Upper lobe of left lung (tissue), 6 donors: ENCODE results near the gene PEX14. TPM values are rescaled to one million over a fixed set of nuclear protein-coding genes. Genes with fewer than 3 reads are reported as not detected.

Experiments used
- ATAC-seq, 2 donors: fragments of 200-7000 bp; cut with Tn5 transposase; one replicate each; pipeline ENCODE4 v1.9.1; 2022; ENCODE audit warnings: mild to moderate bottlenecking in 2 of 2, moderate library complexity in 2 of 2; ENCODE audit not compliant: low FRiP score in 2 of 2
- DNase-seq, 2 donors: peaks; one replicate each; pipeline ENCODE4 v3.0.0-alpha.2; 2019 to 2020
- H3K27ac ChIP-seq, 4 donors: fragments of 200-600 bp; sonication (generic); one replicate each; pipeline ENCODE4 v1.5.1; 2016 to 2019
- H3K27me3 ChIP-seq, 4 donors: fragments of 200-600 bp; sonication (generic); one replicate each; pipeline ENCODE4 v1.5.1; 2017 to 2019
- H3K36me3 ChIP-seq, 4 donors: fragments of 200-600 bp; sonication (generic); one replicate each; pipeline ENCODE4 v1.5.1; 2016 to 2019
- H3K4me1 ChIP-seq, 4 donors: fragments of 200-600 bp; sonication (generic); one replicate each; pipeline ENCODE4 v1.5.1; 2018 to 2019
- H3K4me3 ChIP-seq, 4 donors: fragments of 200-600 bp; sonication (generic); one replicate each; pipeline ENCODE4 v1.5.1; 2017 to 2019; ENCODE audit warnings: mild to moderate bottlenecking in 2 of 4, moderate library complexity in 1 of 4
- H3K9me3 ChIP-seq, 4 donors: fragments of 200-600 bp; sonication (generic); one replicate each; pipeline ENCODE4 v1.5.1; 2018 to 2019
- EP300 ChIP-seq, 4 donors: sonication (generic); formaldehyde crosslinking; IDR thresholded peaks; one replicate each; pipeline ENCODE4 v1.5.1; 2017; ENCODE audit warnings: antibody characterized with exemption in 4 of 4, control low read depth in 2 of 4
- POLR2A ChIP-seq, 4 donors: fragments of 450-650 bp; IDR thresholded peaks; one replicate each; pipeline ENCODE4 v1.5.1; 2016 to 2017; ENCODE audit warnings: antibody characterized with exemption in 4 of 4, mild to moderate bottlenecking in 2 of 4
- POLR2AphosphoS5 ChIP-seq, 2 donors: sonication (generic); formaldehyde crosslinking; IDR thresholded peaks; one replicate each; pipeline ENCODE4 v1.5.1; 2017; ENCODE audit warnings: antibody characterized with exemption in 2 of 2
- WGBS, 2 donors: methylation state at CpG; one replicate each; pipeline ENCODE4 v1.1.5; 2017 to 2018; 5-methylcytosine and 5-hydroxymethylcytosine counted together
- total RNA-seq, 6 donors: library from RNA; depleted of rRNA in 4 of 6; stranded (reverse); fragments of >200 nt in 4 of 6; gene quantifications; one replicate each; pipeline versions ENCODE4 v1.1.0 to v1.2.1, GENCODE V29; 2016 to 2021
- TF ChIP-seq, protein P1 (sequence below), 6 experiments: fragments of 450-650 bp in 4 of 6; fragments of 200-600 bp in 2 of 6; sonication (generic) in 2 of 6; IDR thresholded peaks; one replicate each; pipeline ENCODE4 v1.5.1; 2016 to 2019; ENCODE audit warnings: antibody characterized with exemption in 6 of 6
- donor health status: DM: no; HTN: no; CAD: no; lungs with moderate emphysema.
- donor health status: DM: no; HTN: yes; CAD: no; lungs with severe emphysema.

The PEX14 gene
- total RNA-seq, 6 donors from 2014 or later: 21.2 to 43.0 (median 29.9) TPM

DNA sequence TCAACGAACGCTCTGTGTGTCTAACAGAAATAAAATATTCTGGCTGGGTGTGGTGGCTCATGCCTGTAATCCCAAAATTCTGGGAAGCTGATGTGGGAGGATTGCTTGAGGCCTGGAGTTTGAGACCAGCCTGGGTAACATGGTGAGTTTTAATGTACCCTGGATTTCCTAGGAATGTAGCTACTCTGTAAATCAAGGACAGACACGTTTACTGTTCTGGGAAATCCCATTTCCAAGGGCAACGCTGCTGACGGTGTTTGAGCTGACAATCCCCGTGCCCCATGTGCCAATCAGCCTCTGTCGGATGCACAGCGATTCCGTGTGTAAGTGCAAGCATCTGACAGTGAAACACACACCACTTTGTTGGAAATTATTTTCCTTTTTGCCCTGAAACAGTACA, 16.9 kb upstream of the PEX14 start:
- Histone ChIP-seq H3K4me3 (peak overlapping the region in 1 of 4 donors; percentile 15), H3K4me1 (peaks cover 0 to 16% (median 10%) of the 10 kb centered on the region in 4 donors), H3K27ac (peak overlapping the region in 3 of 4 donors; percentile 34 to 67 (median 43)), H3K9me3 (no peaks in the 10 kb centered on the region), H3K27me3 (no peaks in the 10 kb centered on the region), H3K36me3 (peaks cover 5 to 23% (median 13%) of the 10 kb centered on the region in 4 donors)
- TF ChIP-seq, protein P1, sequence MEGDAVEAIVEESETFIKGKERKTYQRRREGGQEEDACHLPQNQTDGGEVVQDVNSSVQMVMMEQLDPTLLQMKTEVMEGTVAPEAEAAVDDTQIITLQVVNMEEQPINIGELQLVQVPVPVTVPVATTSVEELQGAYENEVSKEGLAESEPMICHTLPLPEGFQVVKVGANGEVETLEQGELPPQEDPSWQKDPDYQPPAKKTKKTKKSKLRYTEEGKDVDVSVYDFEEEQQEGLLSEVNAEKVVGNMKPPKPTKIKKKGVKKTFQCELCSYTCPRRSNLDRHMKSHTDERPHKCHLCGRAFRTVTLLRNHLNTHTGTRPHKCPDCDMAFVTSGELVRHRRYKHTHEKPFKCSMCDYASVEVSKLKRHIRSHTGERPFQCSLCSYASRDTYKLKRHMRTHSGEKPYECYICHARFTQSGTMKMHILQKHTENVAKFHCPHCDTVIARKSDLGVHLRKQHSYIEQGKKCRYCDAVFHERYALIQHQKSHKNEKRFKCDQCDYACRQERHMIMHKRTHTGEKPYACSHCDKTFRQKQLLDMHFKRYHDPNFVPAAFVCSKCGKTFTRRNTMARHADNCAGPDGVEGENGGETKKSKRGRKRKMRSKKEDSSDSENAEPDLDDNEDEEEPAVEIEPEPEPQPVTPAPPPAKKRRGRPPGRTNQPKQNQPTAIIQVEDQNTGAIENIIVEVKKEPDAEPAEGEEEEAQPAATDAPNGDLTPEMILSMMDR (IDR thresholded peaks at IDR 0.05): no peak
- 66 to 68% methylated on average over 9 of the region's 9 CpGs for WGBS, 2 donors
- ATAC-seq (no peak), DNase-seq (no peak)

DNA sequence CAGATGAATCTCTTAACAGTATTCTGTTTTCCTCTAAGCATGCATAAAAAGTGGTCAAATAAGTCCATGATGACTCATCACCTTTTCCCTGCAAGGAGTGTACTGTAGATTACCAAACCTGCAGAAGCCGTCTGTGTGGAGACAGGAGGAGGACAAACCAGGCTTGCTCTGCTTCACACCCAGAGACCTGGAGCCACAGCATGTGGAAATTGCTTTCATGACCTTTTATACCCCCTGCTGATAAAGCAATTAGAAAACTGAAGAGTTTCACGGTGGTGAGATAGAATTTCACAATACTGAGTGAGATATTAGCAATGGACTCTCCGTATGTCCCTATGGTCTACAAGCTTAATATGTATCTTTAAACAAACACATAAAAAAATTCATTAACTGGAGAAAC, 15.6 kb upstream of the PEX14 start:
- H3K9me3 ChIP-seq: no peaks in the 10 kb centered on the region
- 42 to 45% methylated on average over 3 of the region's 3 CpGs for WGBS, 2 donors
- peak in 1 of 2 donors; percentile 26 for DNase-seq
- H3K36me3 ChIP-seq: peaks cover 13 to 36% (median 22%) of the 10 kb centered on the region in 4 donors
- H3K27me3 ChIP-seq: no peaks in the 10 kb centered on the region
- no peak overlapping the region for H3K4me3 ChIP-seq
- peak overlapping the region in 3 of 4 donors; percentile 15 to 54 (median 43) for H3K27ac ChIP-seq
- ATAC-seq: no peak
- TF ChIP-seq EP300 (IDR thresholded peaks at IDR 0.05): no peak
- TF ChIP-seq POLR2A (IDR thresholded peaks at IDR 0.05): no peak
- TF ChIP-seq, protein P1 (IDR thresholded peaks at IDR 0.05): no peak
- TF ChIP-seq POLR2AphosphoS5 (IDR thresholded peaks at IDR 0.05): no peak
- H3K4me1 ChIP-seq: peaks cover 0 to 17% (median 14%) of the 10 kb centered on the region in 4 donors

DNA sequence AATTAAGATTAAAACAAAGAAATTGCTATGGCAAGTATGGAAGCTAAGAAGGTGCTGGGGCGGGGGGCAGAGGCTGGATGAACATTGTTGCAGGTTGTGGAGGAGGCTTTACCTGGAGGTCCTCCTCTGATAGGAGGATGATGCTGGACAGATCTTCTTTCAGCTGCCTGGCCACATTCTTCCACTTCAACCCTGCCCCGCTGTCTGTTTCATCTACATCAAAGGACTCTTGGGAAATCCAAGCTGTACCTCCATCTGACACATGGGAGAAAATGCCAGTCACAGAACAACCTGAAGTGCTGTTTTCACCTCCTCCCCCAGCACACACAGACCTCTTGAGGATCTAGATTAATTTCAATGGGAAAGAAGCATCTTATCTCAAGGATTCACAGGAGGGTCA, 7.7 kb upstream of the PEX14 start:
- no peaks in the 10 kb centered on the region for H3K9me3 ChIP-seq
- peaks cover 9 to 16% (median 12%) of the 10 kb centered on the region in 4 donors for H3K4me1 ChIP-seq
- H3K36me3 ChIP-seq: peaks cover 24 to 73% (median 52%) of the 10 kb centered on the region in 4 donors
- H3K27ac ChIP-seq: no peak overlapping the region
- TF ChIP-seq POLR2A (IDR thresholded peaks at IDR 0.05) (no peak), POLR2AphosphoS5 (IDR thresholded peaks at IDR 0.05) (no peak), EP300 (IDR thresholded peaks at IDR 0.05) (no peak)
- TF ChIP-seq, protein P1 (IDR thresholded peaks at IDR 0.05): no peak
- WGBS, 2 donors: 98 to 99% methylated on average over 2 of the region's 2 CpGs
- H3K4me3 ChIP-seq: no peak overlapping the region
- no peak for ATAC-seq
- no peaks in the 10 kb centered on the region for H3K27me3 ChIP-seq
- no peak for DNase-seq

DNA sequence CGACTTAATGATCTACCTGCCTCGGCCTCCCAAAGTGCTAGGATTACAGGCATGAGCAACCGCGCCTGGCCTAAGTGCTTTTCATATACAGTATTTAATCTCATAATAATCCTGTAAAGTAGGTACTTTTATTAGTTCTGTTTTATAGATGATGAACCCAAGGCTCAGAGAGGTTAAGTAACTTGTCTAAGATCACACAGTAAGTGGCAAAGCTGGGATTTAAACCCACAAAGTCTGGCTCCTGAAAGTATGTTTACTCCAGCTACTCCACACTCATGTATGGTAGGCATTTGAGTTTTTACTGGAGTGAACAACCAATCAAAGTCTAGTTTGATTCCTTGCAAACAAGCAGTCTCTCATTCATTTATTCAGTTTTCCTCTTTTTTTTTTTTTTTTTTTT, 4.7 kb upstream of the PEX14 start:
- H3K27ac ChIP-seq: no peak overlapping the region
- TF ChIP-seq, protein P1 (IDR thresholded peaks at IDR 0.05): no peak
- TF ChIP-seq POLR2AphosphoS5 (IDR thresholded peaks at IDR 0.05) (no peak), EP300 (IDR thresholded peaks at IDR 0.05) (no peak), POLR2A (IDR thresholded peaks at IDR 0.05) (no peak)
- no peak for ATAC-seq
- peaks cover 15 to 44% (median 33%) of the 10 kb centered on the region in 4 donors for H3K36me3 ChIP-seq
- H3K4me1 ChIP-seq: peaks cover 8 to 26% (median 16%) of the 10 kb centered on the region in 4 donors
- no peak for DNase-seq
- H3K9me3 ChIP-seq: no peaks in the 10 kb centered on the region
- H3K4me3 ChIP-seq: no peak overlapping the region
- 90 to 99% methylated on average over 4 of the region's 4 CpGs for WGBS, 2 donors
- no peaks in the 10 kb centered on the region for H3K27me3 ChIP-seq
